Fibroblast of the aortic adventitia (primary cell): ENCODE data around the gene INTS6. TPM values are rescaled to one million over a fixed set of nuclear protein-coding genes. Genes with fewer than 3 reads are reported as not detected.

ENCODE experiments used
- DNase-seq: peaks from one replicate; pipeline ENCODE4 v3.0.0-alpha.2; 2010; ENCODE audit warnings: low read depth
- H3K4me3 ChIP-seq: 2 replicates; pipeline ENCODE4 v1.5.1; 2011; ENCODE audit warnings: low read depth, mild to moderate bottlenecking, control low read depth, low read length, moderate library complexity
- CTCF ChIP-seq: IDR thresholded peaks from 2 replicates; pipeline ENCODE4 v1.5.1; 2011; ENCODE audit warnings: mild to moderate bottlenecking, low read length, control low read depth, inconsistent platforms; ENCODE audit not compliant: insufficient read depth
- total RNA-seq: library from RNA; depleted of rRNA; stranded (reverse); fragments of >200 nt; gene quantifications from 2 replicates; pipeline ENCODE4 v1.2.3, GENCODE V29; 2012; ENCODE audit warnings: low replicate concordance

Gene INTS6
- total RNA-seq, 1 donor, result 41.1 TPM

- no peak for TF ChIP-seq CTCF
- no peak for DNase-seq
These were observed 25.9 kb downstream of the INTS6 start for GRCh38 chr13:51426982-51427381.

GRCh38 chr13:51425410-51426042, 27.3 kb downstream of the INTS6 start:
- no peak overlapping the region for H3K4me3 ChIP-seq
- TF ChIP-seq CTCF, result no peak
- DNase-seq, result peak; percentile 70

More at GRCh38 chr13:51426982-51427381, 25.9 kb downstream of the INTS6 start:
- no peak overlapping the region for H3K4me3 ChIP-seq

GRCh38 chr13:51423766-51424165, 29.1 kb downstream of the INTS6 start:
- no peak for DNase-seq
- H3K4me3 ChIP-seq, result no peak overlapping the region
- no peak for TF ChIP-seq CTCF

- H3K4me3 ChIP-seq, result no peak overlapping the region
- DNase-seq, result no peak
- no peak for TF ChIP-seq CTCF
These were observed 30.4 kb downstream of the INTS6 start for GRCh38 chr13:51422484-51422883.

- DNase-seq, result no peak
- TF ChIP-seq CTCF, result no peak
- no peak overlapping the region for H3K4me3 ChIP-seq
These were observed 31.9 kb downstream of the INTS6 start for GRCh38 chr13:51420681-51421490.

GRCh38 chr13:51419001-51419636, 33.7 kb downstream of the INTS6 start:
- TF ChIP-seq CTCF, result no peak
- no peak overlapping the region for H3K4me3 ChIP-seq
- no peak for DNase-seq
